H1 (cell line): Measurements from ENCODE around the gene HPGDS. TPM values are rescaled to one million over a fixed set of nuclear protein-coding genes. Genes with fewer than 3 reads are reported as not detected.

Experiments
- CTCF ChIA-PET: fragments of 300-600 bp; sonication (Branson Sonifier 250); formaldehyde crosslinking; loops from one replicate; lab custom pipeline; 2021; ENCODE audit not compliant: partially characterized antibody; lab: Charles Lee
- POLR2A ChIA-PET: fragments of 300-600 bp; sonication (Branson Sonifier 250); formaldehyde crosslinking; loops from one replicate; lab custom pipeline; 2021; ENCODE audit warnings: inconsistent platforms; ENCODE audit not compliant: partially characterized antibody; lab: Charles Lee
- DNase-seq, 2 experiments: peaks; one replicate each; pipeline versions ENCODE4 v3.0.0 to v3.0.0-alpha.2; 2010 to 2022; ENCODE audit warnings: low spot score in 2 of 2, low read depth in 1 of 2, mixed read lengths in 1 of 2
- FAIRE-seq: peaks from 2 replicates; lab custom pipeline; 2011; peaks lifted over from hg19 to GRCh38; lab: Jason Lieb, UNC
- H2AFZ ChIP-seq: 2 replicates; pipeline ENCODE4 v1.8.1; 2012; ENCODE audit warnings: low read length, inconsistent platforms
- H2AK5ac ChIP-seq: 2 replicates; pipeline ENCODE4 v1.6.1; 2013; ENCODE audit warnings: low read depth, low read length
- H2BK120ac ChIP-seq: replicated peaks from 2 replicates; pipeline ENCODE3; 2013; ENCODE audit warnings: low read depth, low read length, inconsistent platforms
- H2BK12ac ChIP-seq: 2 replicates; pipeline ENCODE4 v1.6.1; 2013; ENCODE audit warnings: low read depth, low read length
- H2BK15ac ChIP-seq: 2 replicates; pipeline ENCODE4 v1.6.1; 2013; ENCODE audit warnings: low read length
- H2BK20ac ChIP-seq: 2 replicates; pipeline ENCODE4 v1.6.1; 2013; ENCODE audit warnings: low read length
- H2BK5ac ChIP-seq: 2 replicates; pipeline ENCODE4 v1.6.1; 2013; ENCODE audit warnings: low read depth, low read length
- H3K14ac ChIP-seq: 2 replicates; pipeline ENCODE4 v1.6.1; 2013; ENCODE audit warnings: inconsistent platforms; ENCODE audit not compliant: insufficient read length
- H3K18ac ChIP-seq: 2 replicates; pipeline ENCODE4 v1.6.1; 2013; ENCODE audit warnings: low read length; ENCODE audit errors: extremely low read depth
- H3K23ac ChIP-seq: 2 replicates; pipeline ENCODE4 v1.6.1; 2013; ENCODE audit warnings: inconsistent platforms; ENCODE audit not compliant: insufficient read length
- H3K23me2 ChIP-seq: 2 replicates; pipeline ENCODE4 v1.6.1; 2013; ENCODE audit warnings: low read depth, low read length
- H3K27ac ChIP-seq: 2 replicates; pipeline ENCODE4 v1.6.1; 2011; ENCODE audit warnings: low read depth, low read length, inconsistent platforms
- H3K27me3 ChIP-seq, 4 experiments: replicated peaks in 1 of 4; 1 replicate in 1 of 4; 2 replicates in 3 of 4; pipeline versions ENCODE4 v1.6.1 to v1.8.1; 2011 to 2013; ENCODE audit warnings: low read length in 3 of 4, mild to moderate bottlenecking in 3 of 4, inconsistent platforms in 2 of 4, mixed read lengths in 2 of 4, moderate library complexity in 1 of 4; ENCODE audit not compliant: control insufficient read depth in 3 of 4, insufficient read depth in 3 of 4; ENCODE audit errors: extremely low read depth in 1 of 4
- H3K36me3 ChIP-seq, 4 experiments: 2 replicates each; pipeline versions ENCODE4 v1.6.1 to v1.8.1; 2011 to 2013; ENCODE audit warnings: mild to moderate bottlenecking in 4 of 4, low read length in 3 of 4, moderate library complexity in 2 of 4, control low read depth in 1 of 4, inconsistent platforms in 1 of 4; ENCODE audit not compliant: insufficient read depth in 4 of 4, control insufficient read depth in 2 of 4
- H3K4ac ChIP-seq: replicated peaks from 2 replicates; pipeline ENCODE3; 2013; ENCODE audit warnings: low read length, low read depth, mixed read lengths, inconsistent platforms; ENCODE audit not compliant: insufficient read length
- H3K4me1 ChIP-seq, 4 experiments: replicated peaks in 1 of 4; 1 replicate in 1 of 4; 2 replicates in 3 of 4; pipeline versions ENCODE4 v1.6.1 to v1.8.1; 2011 to 2013; ENCODE audit warnings: low read length in 3 of 4, inconsistent platforms in 2 of 4, mixed read lengths in 1 of 4; ENCODE audit not compliant: insufficient read depth in 4 of 4, control insufficient read depth in 3 of 4
- H3K4me2 ChIP-seq, 2 experiments: 2 replicates each; pipeline versions ENCODE4 v1.6.1 to v1.8.1; 2011 to 2013; ENCODE audit warnings: low read depth in 2 of 2, low read length in 2 of 2, control low read depth in 1 of 2, inconsistent platforms in 1 of 2, mild to moderate bottlenecking in 1 of 2; ENCODE audit not compliant: insufficient read depth in 1 of 2
- H3K4me3 ChIP-seq, 4 experiments: fragments of 200-600, 300-600 bp in 1 of 4; sonication (generic), shearing (Covaris generic), sonication (Bioruptor Twin) in 1 of 4; 2 replicates each; pipeline versions ENCODE4 v1.5.1 to v1.8.1; 2011 to 2016; ENCODE audit warnings: low read length in 4 of 4, low read depth in 3 of 4, control low read depth in 2 of 4, inconsistent platforms in 2 of 4, mild to moderate bottlenecking in 2 of 4, mixed read lengths in 1 of 4, moderate library complexity in 1 of 4; ENCODE audit not compliant: insufficient read depth in 2 of 4; ENCODE audit errors: extremely low read depth in 1 of 4
- H3K56ac ChIP-seq: replicated peaks from 2 replicates; pipeline ENCODE3; 2013; ENCODE audit warnings: low read depth, mild to moderate bottlenecking, mixed read lengths, low read length, inconsistent platforms; ENCODE audit not compliant: insufficient read length
- H3K79me1 ChIP-seq: 2 replicates; pipeline ENCODE4 v1.6.1; 2013; ENCODE audit warnings: low read depth, low read length, control low read depth
- H3K79me2 ChIP-seq, 2 experiments: 2 replicates each; pipeline versions ENCODE4 v1.6.1 to v1.8.1; 2012 to 2013; ENCODE audit warnings: low read length in 2 of 2, mild to moderate bottlenecking in 2 of 2, inconsistent platforms in 1 of 2; ENCODE audit not compliant: insufficient read depth in 2 of 2, control insufficient read depth in 1 of 2
- H3K9ac ChIP-seq, 4 experiments: replicated peaks in 1 of 4; 1 replicate in 1 of 4; 2 replicates in 3 of 4; pipeline versions ENCODE4 v1.6.1 to v1.8.1; 2011 to 2013; ENCODE audit warnings: low read depth in 3 of 4, low read length in 3 of 4, control low read depth in 2 of 4, mild to moderate bottlenecking in 2 of 4, moderate library complexity in 2 of 4, inconsistent platforms in 1 of 4; ENCODE audit errors: extremely low read depth in 1 of 4
- H3K9me3 ChIP-seq, 2 experiments: 2 replicates each; pipeline versions ENCODE4 v1.6.1 to v1.8.1; 2012 to 2013; ENCODE audit warnings: mild to moderate bottlenecking in 2 of 2, moderate library complexity in 2 of 2, control low read depth in 1 of 2, inconsistent platforms in 1 of 2, low read depth in 1 of 2, low read length in 1 of 2, mixed read lengths in 1 of 2; ENCODE audit not compliant: insufficient read depth in 2 of 2
- H4K20me1 ChIP-seq, 2 experiments: replicated peaks in 1 of 2; 2 replicates each; pipeline versions ENCODE3 to v1.8.1; 2011 to 2013; ENCODE audit warnings: inconsistent platforms in 2 of 2, low read length in 2 of 2, mild to moderate bottlenecking in 1 of 2; ENCODE audit not compliant: insufficient read depth in 2 of 2, control insufficient read depth in 1 of 2
- H4K5ac ChIP-seq: 2 replicates; pipeline ENCODE4 v1.6.1; 2013; ENCODE audit warnings: low read length, low read depth, mixed read lengths, inconsistent platforms; ENCODE audit not compliant: insufficient read length
- H4K8ac ChIP-seq: 2 replicates; pipeline ENCODE4 v1.8.0; 2013; ENCODE audit warnings: mild to moderate bottlenecking, moderate library complexity, low read length, inconsistent platforms; ENCODE audit not compliant: insufficient read depth; ENCODE audit errors: extremely low read depth
- H4K91ac ChIP-seq: replicated peaks from 2 replicates; pipeline ENCODE3; 2013; ENCODE audit warnings: low read length, mixed read lengths, inconsistent platforms; ENCODE audit not compliant: insufficient read length
- BCL11A ChIP-seq, 2 experiments: IDR thresholded peaks; one replicate each; pipeline ENCODE4 v1.6.1; 2011; ENCODE audit warnings: low read depth in 2 of 2, low read length in 2 of 2, mild to moderate bottlenecking in 2 of 2
- EZH2 ChIP-seq: fragments of 200-600 bp; sonication (generic); IDR thresholded peaks from 2 replicates; pipeline ENCODE4 v1.7.1; 2012; ENCODE audit warnings: low read depth, mild to moderate bottlenecking, moderate library complexity, low read length, inconsistent platforms; ENCODE audit not compliant: severe bottlenecking
- KDM1A ChIP-seq: fragments of 200-600, 300-600 bp; sonication (generic); IDR thresholded peaks from 2 replicates; pipeline ENCODE4 v1.7.1; 2016; ENCODE audit warnings: mild to moderate bottlenecking, low read length, borderline replicate concordance
- POLR2A ChIP-seq, 2 experiments: IDR thresholded peaks; 1 replicate in 1 of 2; 2 replicates in 1 of 2; pipeline ENCODE4 v1.6.1; 2011; ENCODE audit warnings: low read depth in 2 of 2, low read length in 2 of 2, mild to moderate bottlenecking in 2 of 2; ENCODE audit errors: control extremely low read depth in 1 of 2
- SP4 ChIP-seq: IDR thresholded peaks from 2 replicates; pipeline ENCODE4 v1.6.1; 2012; ENCODE audit warnings: low read length, inconsistent platforms
- TEAD4 ChIP-seq: IDR thresholded peaks from 2 replicates; pipeline ENCODE4 v1.6.1; 2012; ENCODE audit warnings: low read depth, low read length, inconsistent platforms, mixed read lengths
- WGBS, 2 experiments: shearing (Covaris generic) in 1 of 2; methylation state at CpG; one replicate each; pipeline versions ENCODE4 v1.1.6 to v1.1.7; 2013 to 2015; ENCODE audit warnings: low lambda C conversion rate in 2 of 2, mixed read lengths in 2 of 2, inconsistent platforms in 1 of 2, low coverage in 1 of 2, missing lambda C conversion rate in 1 of 2; ENCODE audit not compliant: insufficient replicate concordance in 2 of 2, insufficient coverage in 1 of 2, insufficient read length in 1 of 2; ENCODE audit errors: extremely low coverage in 1 of 2, missing lambda C conversion rate in 1 of 2; 5-methylcytosine and 5-hydroxymethylcytosine counted together
- polyA plus RNA-seq, 7 experiments: library from polyadenylated mRNA; depleted of rRNA in 3 of 7; stranded (reverse) in 5 of 7; unstranded in 2 of 7; fragments of >200 nt in 5 of 7; fragments of 200-250 nt in 2 of 7; gene quantifications; 1 replicate in 5 of 7; 2 replicates in 1 of 7; 4 replicates in 1 of 7; pipeline versions ENCODE4 v1.2.1 to v1.2.3, GENCODE V29; 2011 to 2013; ENCODE audit warnings: missing spikeins in 2 of 7, mixed read lengths in 2 of 7
- total RNA-seq: library from RNA; stranded (reverse); fragmentation: NEBNext Ultra II Directional; extraction: Animal tissue kit (Norgen Biotek cat#: 25700); gene quantifications from 2 replicates; pipeline ENCODE4 v1.2.1, GENCODE V29; 2021

HPGDS gene
- total and polyA plus RNA-seq, 2 of the 8 experiments (the other 6 are each of a cell fraction or from before 2014, with no cell fraction given) = not detected

DNA sequence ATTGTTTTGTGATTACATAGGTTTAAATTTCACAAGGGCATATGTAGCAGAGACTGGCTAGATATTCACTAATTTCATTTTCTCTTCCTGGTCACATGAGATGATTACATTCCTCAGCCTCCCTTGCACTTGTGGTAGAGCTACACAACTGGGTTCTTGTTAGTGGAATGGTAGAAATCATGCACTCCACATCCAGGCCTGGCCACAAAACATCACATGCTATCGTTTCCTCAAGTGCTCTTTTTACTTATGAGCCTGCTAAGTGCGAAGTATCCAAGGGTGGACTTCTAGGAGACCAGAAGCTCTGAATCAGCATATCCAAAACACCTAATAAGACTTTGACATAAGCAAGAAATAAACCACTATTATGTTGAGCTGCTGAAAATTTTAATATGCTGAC is 26.4 kb upstream of the HPGDS start:
- Histone ChIP-seq H2BK5ac (no peak overlapping the region), H4K5ac (no peak overlapping the region), H3K79me2 (no peaks in the 10 kb centered on the region), H3K27ac (no peak overlapping the region), H3K23me2 (no peaks in the 10 kb centered on the region), H3K4me2 (no peak overlapping the region), H2BK12ac (no peak overlapping the region), H2AK5ac (no peak overlapping the region), H3K9ac (no peak overlapping the region), H3K4me3 (no peak overlapping the region), H3K36me3 (no peaks in the 10 kb centered on the region), H2BK120ac (no peak overlapping the region), H4K91ac (no peak overlapping the region), H4K20me1 (no peaks in the 10 kb centered on the region), H4K8ac (no peak overlapping the region), H3K9me3 (no peaks in the 10 kb centered on the region), H3K18ac (no peak overlapping the region), H3K4ac (no peak overlapping the region), H2BK15ac (no peak overlapping the region), H3K14ac (no peak overlapping the region), H3K56ac (no peak overlapping the region), H3K79me1 (no peaks in the 10 kb centered on the region), H3K4me1 (no peaks in the 10 kb centered on the region), H3K27me3 (no peaks in the 10 kb centered on the region), H3K23ac (no peak overlapping the region)
- FAIRE-seq (no peak), DNase-seq (no peak)
- WGBS, 2 experiments = 92% methylated on average over 2 of the region's 2 CpGs; no CpG with 5 or more reads in 1 of the 2 experiments
- CTCF ChIA-PET = interaction anchor here (0.6 to 1.1 kb wide), 2 partner anchors 150 to 253 kb away, joined by 3 to 4 read pairs; no protein-coding TSS in a partner anchor
- TF ChIP-seq TEAD4 = no peak
- no peak for TF ChIP-seq EZH2
- no peak for TF ChIP-seq POLR2A (IDR thresholded peaks at IDR 0.05; ENCODE audit: control extremely low read depth in 1 of 2, low read depth in 2 of 2, low read length in 2 of 2)
- TF ChIP-seq KDM1A = no peak
- TF ChIP-seq BCL11A (IDR thresholded peaks at IDR 0.05; ENCODE audit: low read depth in 2 of 2, low read length in 2 of 2) = no peak
- no peak for TF ChIP-seq SP4
- TF ChIP-seq, all 59 proteins: peak for 0
- Histone ChIP-seq H2BK20ac (no peak overlapping the region), H2AFZ (no peak overlapping the region)
- POLR2A ChIA-PET = no interaction called here
